K562 (cell line): ENCODE measurements around the gene PPCDC. TPM values are rescaled to one million over a fixed set of nuclear protein-coding genes. Genes with fewer than 3 reads are reported as not detected.

Source experiments
- CBX3 ChIP-seq, 2 experiments: IDR thresholded peaks; 1 replicate in 1 of 2; 2 replicates in 1 of 2; pipeline ENCODE4 v1.6.1; 2012; ENCODE audit warnings: inconsistent platforms in 2 of 2, low read length in 2 of 2, borderline replicate concordance in 1 of 2, control low read depth in 1 of 2
- CXXC5 ChIP-seq: fragments of 250-450 bp; sonication (Bioruptor Pico); IDR thresholded peaks from 2 replicates; pipeline ENCODE4 v1.8.0; 2022; ENCODE audit warnings: inconsistent platforms, mild to moderate bottlenecking, moderate library complexity
- HDAC2 ChIP-seq: fragments of 450-650 bp; IDR thresholded peaks from 2 replicates; pipeline ENCODE4 v1.6.1; 2016; ENCODE audit warnings: mild to moderate bottlenecking
- HOMEZ ChIP-seq: fragments of 250-450 bp; sonication (Bioruptor Pico); IDR thresholded peaks from 2 replicates; pipeline ENCODE4 v1.4.0; 2020; ENCODE audit warnings: mild to moderate bottlenecking, moderate library complexity
- LEF1 ChIP-seq: fragments of 450-650 bp; IDR thresholded peaks from 2 replicates; pipeline ENCODE4 v1.6.1; 2016; ENCODE audit warnings: mild to moderate bottlenecking
- MED1 ChIP-seq: sonication (generic); formaldehyde crosslinking; IDR thresholded peaks from 2 replicates; pipeline ENCODE4 v1.8.1; 2023; ENCODE audit warnings: missing genetic modification reagents, borderline replicate concordance
- MXI1 ChIP-seq: IDR thresholded peaks from 2 replicates; pipeline ENCODE4 v1.6.1; 2011; ENCODE audit warnings: low read depth, mild to moderate bottlenecking, improper control_type of control experiment, low read length
- PRPF4 ChIP-seq: fragments of 200-400 bp; formaldehyde crosslinking; IDR thresholded peaks from one replicate; pipeline ENCODE4 v1.6.1; 2017; ENCODE audit warnings: low read length, low read depth, mild to moderate bottlenecking; ENCODE audit not compliant: insufficient read depth, poor library complexity, severe bottlenecking
- ZC3H11A ChIP-seq: IDR thresholded peaks from 2 replicates; pipeline ENCODE4 v1.6.1; 2012; ENCODE audit warnings: low read depth, low read length, improper control_type of control experiment
- ZNF445 ChIP-seq: fragments of 250-450 bp; sonication (Bioruptor Pico); IDR thresholded peaks from 2 replicates; pipeline ENCODE4 v1.4.0; 2020; ENCODE audit warnings: low read depth, mild to moderate bottlenecking, moderate library complexity
- ZNF518B ChIP-seq: fragments of 250-450 bp; sonication (Bioruptor Pico); IDR thresholded peaks from 2 replicates; pipeline ENCODE4 v1.5.0; 2021; ENCODE audit warnings: mild to moderate bottlenecking, moderate library complexity
- ZNF766 ChIP-seq: fragments of 200-800 bp; sonication (Bioruptor generic); conservative IDR thresholded peaks from 2 replicates; pipeline ENCODE4 v1.6.1; 2016; ENCODE audit warnings: missing genetic modification characterization, missing compliant biosample characterization
- ZNF785 ChIP-seq: fragments of 250-450 bp; sonication (Bioruptor Pico); IDR thresholded peaks from 2 replicates; pipeline ENCODE4 v1.4.0; 2020; ENCODE audit warnings: mild to moderate bottlenecking
- polyA plus RNA-seq, 8 experiments: library from polyadenylated mRNA; depleted of rRNA in 4 of 8; stranded (reverse) in 5 of 8; unstranded in 3 of 8; fragments of >200 nt; fragmentation: Nextera tagmentation in 2 of 8; fragmentation: Illumina TruSeq in 1 of 8; extraction: Ambion mirVana in 2 of 8; extraction: Trizol in 1 of 8; gene quantifications; 2 replicates each; pipeline versions ENCODE4 v1.2.1 to v1.2.3, GENCODE V29; 2011 to 2014; ENCODE audit warnings: inconsistent platforms in 1 of 8, missing spikeins in 1 of 8
- total RNA-seq, 7 experiments: library from RNA; depleted of rRNA in 6 of 7; stranded (reverse); fragments of >200 nt in 6 of 7; fragmentation: Illumina TruSeq in 2 of 7; extraction: Trizol in 2 of 7; gene quantifications; 2 replicates each; pipeline versions ENCODE4 v1.2.1 to v1.2.3, GENCODE V29; 2011 to 2021; ENCODE audit warnings: low replicate concordance in 1 of 7
- TF ChIP-seq, protein P1 (sequence below), 2 experiments: fragments of 450-650 bp; IDR thresholded peaks; 2 replicates each; pipeline ENCODE4 v1.6.1; 2016

PPCDC gene
- total and polyA plus RNA-seq, 9 of the 15 experiments (the other 6 are each of a cell fraction or from before 2014, with no cell fraction given) = 10.9 to 53.6 (median 16.7) TPM

DNA sequence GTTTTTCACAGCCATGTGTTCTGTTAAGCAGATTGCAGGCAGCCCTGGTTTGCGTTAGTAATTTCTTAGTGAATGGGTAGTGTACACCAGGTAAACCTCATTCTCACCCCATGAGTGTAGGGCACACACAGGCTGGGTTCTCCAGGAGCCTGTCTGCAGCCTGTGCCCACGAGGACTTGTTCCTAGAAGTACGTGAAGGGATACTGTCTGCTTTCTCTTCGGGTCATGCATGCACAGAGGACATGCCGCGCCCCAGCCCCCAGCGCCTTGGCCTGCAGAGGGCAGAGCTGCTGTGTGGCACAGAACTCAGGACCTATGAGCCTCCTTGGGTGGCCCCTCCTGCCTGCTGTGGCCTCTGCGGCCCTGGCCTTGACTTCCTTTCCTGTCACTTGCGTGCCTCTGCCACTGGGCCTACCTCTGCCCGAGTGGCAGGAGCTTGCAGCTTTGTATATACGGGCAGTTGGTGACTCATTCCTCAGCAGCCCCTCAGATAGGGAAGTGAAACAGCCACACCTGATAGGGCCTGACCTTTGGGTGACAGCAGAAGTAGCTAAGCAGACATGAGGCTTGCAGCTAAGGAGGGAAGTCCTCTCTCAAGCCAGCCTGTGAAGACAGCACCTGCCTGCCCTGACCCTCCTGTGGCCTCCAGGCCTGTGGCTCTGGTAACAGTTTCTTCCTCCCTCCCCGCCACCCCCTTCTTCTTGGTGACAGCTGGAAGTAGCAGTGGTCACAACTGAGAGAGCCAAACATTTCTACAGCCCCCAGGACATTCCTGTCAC lies 19.5 kb downstream of the PPCDC start (continued):
- TF ChIP-seq CBX3 (IDR thresholded peaks at IDR 0.05; ENCODE audit: borderline replicate concordance in 1 of 2, low read length in 2 of 2) = no peak
- no peak for TF ChIP-seq LEF1
- no peak for TF ChIP-seq ZC3H11A
- no peak for TF ChIP-seq MED1 (CRISPR knock-in tag)
- TF ChIP-seq CXXC5 (CRISPR knock-in tag) = peak; percentile 22
- no peak for TF ChIP-seq MXI1
- TF ChIP-seq PRPF4 = no peak
- no peak for TF ChIP-seq ZNF785 (CRISPR knock-in tag)
- TF ChIP-seq, protein P1, sequence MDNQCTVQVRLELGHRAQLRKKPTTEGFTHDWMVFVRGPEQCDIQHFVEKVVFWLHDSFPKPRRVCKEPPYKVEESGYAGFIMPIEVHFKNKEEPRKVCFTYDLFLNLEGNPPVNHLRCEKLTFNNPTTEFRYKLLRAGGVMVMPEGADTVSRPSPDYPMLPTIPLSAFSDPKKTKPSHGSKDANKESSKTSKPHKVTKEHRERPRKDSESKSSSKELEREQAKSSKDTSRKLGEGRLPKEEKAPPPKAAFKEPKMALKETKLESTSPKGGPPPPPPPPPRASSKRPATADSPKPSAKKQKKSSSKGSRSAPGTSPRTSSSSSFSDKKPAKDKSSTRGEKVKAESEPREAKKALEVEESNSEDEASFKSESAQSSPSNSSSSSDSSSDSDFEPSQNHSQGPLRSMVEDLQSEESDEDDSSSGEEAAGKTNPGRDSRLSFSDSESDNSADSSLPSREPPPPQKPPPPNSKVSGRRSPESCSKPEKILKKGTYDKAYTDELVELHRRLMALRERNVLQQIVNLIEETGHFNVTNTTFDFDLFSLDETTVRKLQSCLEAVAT (IDR thresholded peaks at IDR 0.05) = no peak
- TF ChIP-seq ZNF766 (CRISPR knock-in tag) = no peak
- peak; percentile 53; the same call in 1 of the 2 replicates for TF ChIP-seq HDAC2
- TF ChIP-seq ZNF518B (CRISPR knock-in tag) = no peak
- TF ChIP-seq HOMEZ (CRISPR knock-in tag) = no peak
- no peak for TF ChIP-seq ZNF445 (CRISPR knock-in tag)
